SU-DHL-6 (cell line): Measurements from ENCODE around the gene LCN9.

Source experiments
- H2AFZ ChIP-seq: fragments of 200-600 bp; sonication (generic); 2 replicates; pipeline ENCODE4 v1.6.1; 2014; ENCODE audit warnings: low read depth, mild to moderate bottlenecking, moderate library complexity, mixed read lengths, antibody characterized with exemption, low read length; ENCODE audit not compliant: severe bottlenecking
- H3F3A ChIP-seq: fragments of 200-600 bp; shearing (Covaris generic); 2 replicates; pipeline ENCODE4 v1.6.0; 2016; ENCODE audit warnings: antibody characterized with exemption, mild to moderate bottlenecking; ENCODE audit not compliant: insufficient read depth
- H3K27ac ChIP-seq: fragments of 200-600 bp; sonication (generic); 2 replicates; pipeline ENCODE4 v1.5.1; 2016; ENCODE audit warnings: low read depth, mild to moderate bottlenecking, low read length, moderate library complexity, mixed read lengths
- H3K27me3 ChIP-seq: fragments of 200-600 bp; sonication (generic), shearing (Covaris generic); 2 replicates; pipeline ENCODE4 v1.6.0; 2014; ENCODE audit warnings: mild to moderate bottlenecking, low read length
- H3K36me3 ChIP-seq: fragments of 200-600 bp; sonication (generic); 2 replicates; pipeline ENCODE4 v1.6.1; 2014; ENCODE audit warnings: mild to moderate bottlenecking, low read length, mixed read lengths
- H3K4me2 ChIP-seq: fragments of 300-600, 200-600 bp; shearing (Covaris generic), sonication (generic); 2 replicates; pipeline ENCODE4 v1.6.0; 2014; ENCODE audit warnings: low read length, low read depth, mild to moderate bottlenecking; ENCODE audit not compliant: poor library complexity, severe bottlenecking
- H3K4me3 ChIP-seq: fragments of 200-600 bp; sonication (generic); 2 replicates; pipeline ENCODE4 v1.5.1; 2014; ENCODE audit warnings: antibody characterized with exemption, low read length, mild to moderate bottlenecking, mixed read lengths; ENCODE audit not compliant: insufficient read depth, poor library complexity, severe bottlenecking
- H3K79me2 ChIP-seq: fragments of 200-600 bp; sonication (generic); 2 replicates; pipeline ENCODE4 v1.6.1; 2014; ENCODE audit warnings: mild to moderate bottlenecking, low read length, moderate library complexity; ENCODE audit not compliant: insufficient read depth
- H3K9ac ChIP-seq: fragments of 200-600 bp; sonication (generic); 2 replicates; pipeline ENCODE4 v1.7.0; 2014; ENCODE audit warnings: mild to moderate bottlenecking, low read length
- H3K9me2 ChIP-seq: fragments of 200-600 bp; sonication (generic); replicated peaks from 2 replicates; pipeline ENCODE4 v1.6.1; 2014; ENCODE audit warnings: low read length; ENCODE audit not compliant: insufficient read depth
- H3K9me3 ChIP-seq: fragments of 200-600 bp; sonication (generic); 2 replicates; pipeline ENCODE4 v1.6.1; 2014; ENCODE audit warnings: low read length, mixed read lengths; ENCODE audit not compliant: insufficient read depth
- H4K20me1 ChIP-seq: fragments of 200-600 bp; sonication (generic); 2 replicates; pipeline ENCODE4 v1.6.1; 2014; ENCODE audit warnings: low read depth, mild to moderate bottlenecking, antibody characterized with exemption, low read length, moderate library complexity, mixed read lengths
- CTCF ChIP-seq: fragments of 200-600 bp; sonication (generic); IDR thresholded peaks from one replicate; pipeline ENCODE4 v1.5.1; 2017; ENCODE audit warnings: antibody characterized with exemption, mild to moderate bottlenecking, low read length, moderate library complexity; ENCODE audit not compliant: insufficient read depth, poor library complexity, severe bottlenecking
- EZH2phosphoT487 ChIP-seq: fragments of 200-600 bp; sonication (generic), shearing (Covaris generic); conservative IDR thresholded peaks from 2 replicates; pipeline ENCODE4 v1.6.1; 2018; ENCODE audit warnings: mild to moderate bottlenecking, antibody characterized with exemption, low read length, moderate library complexity, mixed read lengths

Gene LCN9

GRCh38 chr9:135689011-135689410 lies 25.9 kb downstream of the LCN9 start:
- no peak for TF ChIP-seq CTCF
- no peak for TF ChIP-seq EZH2phosphoT487
- Histone ChIP-seq H3K27me3 (no peaks in the 10 kb centered on the region), H3F3A (no peaks in the 10 kb centered on the region), H3K79me2 (no peaks in the 10 kb centered on the region), H3K4me2 (no peak overlapping the region), H3K9ac (no peak overlapping the region), H4K20me1 (no peaks in the 10 kb centered on the region; the same call in 1 of the 2 replicates), H2AFZ (no peak overlapping the region), H3K9me3 (no peaks in the 10 kb centered on the region), H3K4me3 (no peak overlapping the region), H3K36me3 (no peaks in the 10 kb centered on the region), H3K9me2 (no peaks in the 10 kb centered on the region), H3K27ac (no peak overlapping the region)

- Histone ChIP-seq H3K27me3 (no peaks in the 10 kb centered on the region), H4K20me1 (no peaks in the 10 kb centered on the region; the same call in 1 of the 2 replicates), H3K4me3 (no peak overlapping the region), H3K79me2 (no peaks in the 10 kb centered on the region), H3F3A (no peaks in the 10 kb centered on the region), H2AFZ (no peak overlapping the region), H3K36me3 (no peaks in the 10 kb centered on the region), H3K4me2 (no peak overlapping the region), H3K9me2 (no peaks in the 10 kb centered on the region), H3K9me3 (no peaks in the 10 kb centered on the region), H3K9ac (no peak overlapping the region), H3K27ac (no peak overlapping the region)
- no peak for TF ChIP-seq EZH2phosphoT487
- TF ChIP-seq CTCF: no peak
Observed at GRCh38 chr9:135690836-135691570, 27.9 kb downstream of the LCN9 start.

- Histone ChIP-seq H3K4me3 (no peak overlapping the region), H3K79me2 (no peaks in the 10 kb centered on the region), H3K36me3 (no peaks in the 10 kb centered on the region), H3K9me2 (no peaks in the 10 kb centered on the region), H4K20me1 (no peaks in the 10 kb centered on the region; the same call in 1 of the 2 replicates), H3K4me2 (no peak overlapping the region), H3K27me3 (no peaks in the 10 kb centered on the region), H3K9me3 (no peaks in the 10 kb centered on the region), H2AFZ (no peak overlapping the region), H3K9ac (no peak overlapping the region), H3F3A (no peaks in the 10 kb centered on the region), H3K27ac (no peak overlapping the region)
- TF ChIP-seq EZH2phosphoT487 (no peak), CTCF (no peak)
Observed at GRCh38 chr9:135692410-135692809, 29.3 kb downstream of the LCN9 start.
